GM21723 (cell line): ENCODE results near the gene RASL11A.
"Not testable (repeated sequence)": the region's sequence is repeated elsewhere in the genome, so short reads cannot be mapped to it uniquely, and the experiment has no call there.

Experiments used
- ATAC-seq: cut with Tn5 transposase; IDR thresholded peaks from one replicate; pipeline ENCODE4 v1.9.1; 2021; ENCODE audit warnings: mild to moderate bottlenecking, moderate library complexity; ENCODE audit not compliant: unreplicated experiment

RASL11A gene

GRCh38 chr13:27296496-27296895 lies 25.9 kb downstream of the RASL11A start:
- no peak for ATAC-seq

- ATAC-seq = no peak
These were observed 28.2 kb downstream of the RASL11A start for GRCh38 chr13:27298849-27299248.

GRCh38 chr13:27300406-27300805 lies 29.8 kb downstream of the RASL11A start:
- ATAC-seq = not testable (repeated sequence)

DNA sequence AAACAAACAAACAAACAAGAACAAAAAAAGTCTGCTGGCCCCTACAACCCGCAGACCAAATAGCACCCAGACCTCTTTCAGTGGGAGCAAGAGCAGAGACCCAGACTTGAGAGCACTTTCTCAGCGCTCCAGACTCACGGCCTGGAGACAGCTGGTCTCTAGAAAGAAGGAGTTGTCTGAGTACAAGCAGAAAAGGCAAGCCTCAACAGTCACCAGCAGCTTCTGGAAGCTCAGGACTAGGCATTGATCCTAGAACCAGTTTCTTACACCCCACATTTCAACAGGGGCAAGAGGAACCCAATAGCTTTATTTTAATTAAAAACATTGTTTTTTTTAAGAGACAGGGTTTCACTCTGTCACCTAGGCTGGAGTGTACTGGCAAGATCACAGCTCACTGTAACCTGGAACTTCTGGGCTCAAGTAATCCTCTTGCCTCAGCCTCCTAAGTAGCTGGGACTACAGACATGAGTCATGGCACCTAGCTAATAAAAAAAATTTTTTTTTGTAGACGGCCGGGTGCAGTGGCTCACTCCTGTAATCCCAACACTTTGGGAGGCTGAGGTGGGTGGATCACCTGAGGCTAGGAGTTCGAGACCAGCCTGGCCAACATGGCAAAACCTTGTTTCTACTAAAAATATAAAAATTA lies 30.4 kb downstream of the RASL11A start:
- no peak for ATAC-seq

DNA sequence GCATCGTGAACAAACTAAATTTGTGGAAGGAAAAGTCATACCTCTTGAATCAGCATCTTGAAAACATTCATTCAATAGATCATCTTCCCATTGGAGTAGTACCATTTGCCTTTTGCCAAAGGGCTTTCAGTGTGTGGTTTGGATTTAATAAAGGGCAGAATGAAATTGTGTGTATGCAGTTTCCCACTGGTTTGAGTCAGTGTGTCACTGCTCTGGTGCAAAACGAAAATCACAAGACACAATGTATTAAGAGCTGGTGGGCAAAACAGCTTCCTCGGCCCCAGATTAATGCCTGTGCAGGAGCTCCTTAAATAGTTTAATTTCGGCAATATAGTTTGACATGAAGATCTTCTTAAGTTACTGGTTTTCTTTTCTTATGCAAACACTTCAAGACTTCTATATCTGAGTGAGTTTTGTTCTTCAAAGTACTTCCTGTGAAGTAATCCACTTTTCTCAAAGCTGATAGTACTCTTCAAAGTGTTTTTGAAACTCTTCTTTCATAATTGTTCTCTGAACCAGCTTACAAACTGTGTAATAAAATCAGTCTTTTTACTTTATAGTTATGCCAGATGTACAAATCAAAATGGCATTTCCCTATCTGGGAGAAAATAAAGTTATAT lies 32.1 kb downstream of the RASL11A start:
- ATAC-seq = no peak

DNA sequence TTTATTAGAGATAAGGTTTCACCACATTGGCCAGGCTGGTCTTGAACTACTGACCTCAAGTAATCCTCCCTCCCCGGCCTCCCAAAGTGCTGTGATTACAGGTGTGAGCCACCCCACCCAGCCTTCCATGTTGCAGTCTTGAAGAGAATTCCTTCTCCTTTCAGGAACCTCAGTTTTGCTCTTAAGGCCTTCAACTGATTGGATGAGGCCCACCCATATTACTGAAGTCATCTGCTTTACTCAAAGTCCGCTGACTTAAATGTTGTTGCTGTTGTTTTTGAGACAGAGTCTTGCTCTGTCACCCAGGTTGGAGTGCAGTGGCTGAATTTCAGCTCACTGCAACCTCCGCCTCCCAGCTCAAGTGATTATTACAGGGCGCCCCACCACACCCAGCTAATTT lies 33.5 kb downstream of the RASL11A start:
- ATAC-seq = no peak

GRCh38 chr13:27304611-27305010 lies 34.0 kb downstream of the RASL11A start:
- no peak for ATAC-seq

GRCh38 chr13:27306364-27306763 lies 35.7 kb downstream of the RASL11A start:
- no peak for ATAC-seq

DNA sequence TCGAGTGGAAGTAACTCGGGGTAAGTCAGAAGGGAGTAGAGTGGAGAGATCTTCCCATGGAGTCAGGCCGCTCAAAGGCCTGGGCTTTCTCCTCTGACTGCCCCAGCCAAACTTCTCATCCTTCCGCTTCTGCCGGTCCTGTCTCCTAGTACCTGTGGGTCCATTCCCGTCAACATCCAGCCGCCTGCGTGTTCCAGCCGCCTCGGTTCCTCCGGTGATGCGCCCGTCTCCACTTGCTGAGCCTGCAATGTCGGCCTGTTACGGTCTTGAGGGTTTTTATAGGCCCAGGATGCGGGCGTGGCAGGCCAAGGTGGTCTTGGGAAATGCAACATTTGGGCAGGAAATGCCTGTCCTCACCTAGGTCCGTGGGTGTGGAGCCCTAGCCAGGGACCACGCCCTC lies 38.3 kb downstream of the RASL11A start:
- ATAC-seq = no peak

- ATAC-seq = no peak
These were observed 38.9 kb downstream of the RASL11A start for GRCh38 chr13:27309401-27309958.

DNA sequence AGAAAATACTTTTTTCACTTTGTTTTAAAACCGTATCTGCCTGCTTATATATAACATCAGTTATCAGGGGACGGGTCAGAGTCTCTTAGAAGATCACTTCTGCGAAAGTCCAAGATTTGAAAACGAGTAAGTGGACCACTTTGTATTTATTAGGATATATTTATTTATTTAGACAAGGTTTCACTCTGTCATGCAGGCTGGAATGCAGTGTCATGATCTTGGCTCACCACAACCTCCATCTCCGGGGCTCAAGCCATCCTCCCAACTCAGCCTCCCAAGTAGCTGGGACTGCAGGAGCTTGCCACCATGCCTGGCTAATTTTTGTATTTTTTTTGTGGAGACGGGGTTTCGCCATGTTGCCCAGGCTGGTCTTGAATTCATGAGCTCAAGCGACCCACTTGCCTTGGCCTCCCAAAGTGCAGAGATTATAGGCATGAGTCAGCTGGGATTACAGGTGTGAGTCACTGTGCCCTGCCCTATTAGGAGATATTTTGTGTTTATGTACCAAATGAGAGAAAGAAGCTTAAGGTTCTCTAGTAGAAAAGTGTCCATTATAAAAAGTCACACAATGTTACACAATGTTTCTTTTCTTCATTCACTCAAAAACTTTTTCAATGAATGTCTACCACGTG lies 39.5 kb downstream of the RASL11A start:
- ATAC-seq = no peak

- no peak for ATAC-seq
These were observed 40.3 kb downstream of the RASL11A start for GRCh38 chr13:27310946-27311345.

DNA sequence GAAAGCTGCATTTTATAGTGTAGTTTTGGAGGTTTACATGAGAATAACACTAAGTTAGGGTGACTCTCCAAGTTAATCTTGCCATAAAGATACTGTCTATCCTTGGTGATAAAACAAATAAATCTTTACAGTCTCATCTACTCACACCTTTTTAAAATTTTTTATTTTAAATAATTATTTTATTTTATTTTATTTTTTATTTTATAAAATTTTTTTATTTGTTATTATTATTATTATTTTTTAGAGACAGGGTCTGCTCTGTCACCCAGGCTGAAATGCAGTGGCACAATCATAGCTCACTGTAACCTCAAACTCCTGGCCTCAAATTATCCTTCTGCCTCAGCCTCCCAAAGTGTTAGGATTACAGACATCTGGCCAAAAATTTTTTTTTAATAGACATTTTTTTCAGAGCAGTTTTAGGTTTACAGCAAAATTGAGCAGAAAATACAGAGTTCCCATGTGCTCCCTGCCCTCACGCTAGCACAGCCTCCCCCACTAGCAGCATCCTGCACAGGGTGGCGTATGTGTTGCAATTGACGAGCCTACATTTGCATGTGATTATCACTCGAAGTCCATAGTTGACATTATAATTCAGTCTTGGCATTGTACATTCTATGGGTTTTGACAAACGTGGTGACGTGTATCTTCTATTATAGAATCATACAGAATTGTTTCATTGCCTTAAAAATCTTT lies 41.0 kb downstream of the RASL11A start:
- no peak for ATAC-seq

GRCh38 chr13:27313770-27314169 lies 43.1 kb downstream of the RASL11A start:
- ATAC-seq = no peak

- ATAC-seq = no peak
These were observed 48.8 kb downstream of the RASL11A start for GRCh38 chr13:27319404-27319803.

GRCh38 chr13:27321468-27322431 lies 51.1 kb downstream of the RASL11A start:
- ATAC-seq = no peak

DNA sequence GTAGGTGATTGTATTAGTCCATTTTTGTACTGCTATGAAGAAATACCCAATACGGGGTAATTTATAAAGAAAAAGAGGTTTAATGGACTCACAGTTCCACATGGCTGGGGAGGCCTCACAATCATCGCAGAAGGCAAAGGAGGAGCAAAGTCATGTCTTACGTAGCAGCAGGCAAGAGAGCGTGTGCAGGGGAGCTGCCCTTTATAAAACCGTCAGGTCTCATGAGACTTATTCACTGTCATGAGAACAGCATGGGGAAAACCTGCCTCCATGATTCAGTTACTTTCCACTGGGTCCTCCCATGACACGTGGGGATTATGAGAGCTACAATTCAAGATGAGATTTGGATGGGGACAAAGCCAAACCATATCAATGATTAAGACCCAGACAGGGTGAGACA lies 51.8 kb downstream of the RASL11A start:
- not testable (repeated sequence) for ATAC-seq
